ENCODE measurements around the gene KRTAP4-12.

- TF ChIP-seq CTCF (conservative IDR thresholded peaks at IDR 0.05), result no peak
- no peak for TF ChIP-seq ZFX (IDR thresholded peaks at IDR 0.05)
These were observed 36.7 kb upstream of the KRTAP4-12 start, which contains the start of gene KRTAP4-4 for GRCh38 chr17:41160648-41161047.
